Head of caudate nucleus (tissue), 42 donors: ENCODE results near the gene YWHAG.
A peak's percentile ranks its signal among the peaks of the same experiment; 100 is the strongest.
"Not testable (repeated sequence)": the region's sequence is repeated elsewhere in the genome, so short reads cannot be mapped to it uniquely, and the experiment has no call there.

ENCODE experiments used
- DNase-seq, 42 donors: peaks; one replicate each; pipeline versions ENCODE4 v3.0.0 to v3.0.0-alpha.2; 2020 to 2021; ENCODE audit warnings: mixed read lengths in 7 of 42
- intact Hi-C: fragments of 100-400 bp; cut with DNase I; formaldehyde crosslinking; loops from one replicate; pipeline ENCODE4 v1.15.0; 2022

The YWHAG gene

DNA sequence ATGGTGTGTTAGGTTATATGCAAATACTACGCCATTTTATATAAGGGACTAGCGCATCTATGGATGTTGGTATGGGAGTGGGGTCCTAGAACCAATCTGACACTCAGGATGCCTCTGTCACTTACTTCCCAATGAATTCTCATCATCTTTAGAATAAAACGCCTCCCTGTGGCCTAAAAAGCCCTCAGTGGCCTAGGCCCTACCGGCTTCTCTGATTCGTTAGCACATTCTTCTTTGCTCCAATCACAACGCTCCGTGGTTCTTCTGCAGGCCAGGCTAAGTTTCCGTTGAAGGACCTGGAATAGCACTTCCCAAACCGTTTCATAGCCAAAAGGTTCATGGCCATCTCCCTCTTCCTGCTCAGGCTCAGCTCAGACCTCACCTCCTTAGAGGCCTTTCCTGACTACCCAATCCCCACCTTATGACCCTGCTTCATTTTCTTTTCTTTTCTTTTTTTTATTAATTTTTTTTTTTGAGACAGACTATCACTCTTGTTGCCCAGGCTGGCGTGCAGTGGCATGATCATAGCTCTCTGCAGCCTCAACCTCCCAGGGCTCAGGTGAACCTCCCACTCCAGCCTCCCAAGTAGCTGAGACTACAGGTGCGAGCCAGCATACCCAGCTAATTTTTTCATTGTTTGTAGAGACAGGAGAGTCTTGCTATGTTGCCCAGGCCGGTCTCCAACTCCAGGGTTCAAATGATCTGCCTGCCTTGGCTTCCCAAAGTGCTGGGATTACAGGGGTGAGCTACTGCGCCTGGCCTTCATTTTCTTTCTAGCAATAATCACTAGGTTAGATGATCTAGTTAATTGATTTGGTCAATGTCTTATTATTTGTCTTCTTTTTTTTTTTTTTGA lies 24.5 kb upstream of the YWHAG start:
- no peak for DNase-seq
- intact Hi-C loops, result no loop called here

DNA sequence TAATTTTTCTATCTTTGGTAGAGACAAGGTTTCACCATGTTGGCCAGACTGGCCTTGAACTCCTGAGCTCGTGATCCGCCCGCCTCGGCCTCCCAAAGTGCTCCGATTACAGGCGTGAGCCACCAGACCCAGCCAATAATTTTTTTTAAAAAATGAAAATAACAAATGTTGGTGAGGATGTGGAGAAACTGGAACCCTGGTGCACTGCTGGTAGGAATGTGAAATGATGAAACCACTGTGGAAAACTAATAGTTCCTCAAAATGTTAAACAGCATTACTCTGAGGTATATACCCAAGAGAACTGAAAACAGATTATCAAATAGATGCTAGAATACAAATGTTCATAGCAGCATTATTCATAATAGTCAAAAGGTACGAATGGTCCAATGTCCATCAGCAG lies 23.0 kb upstream of the YWHAG start:
- intact Hi-C loops, result no loop called here
- DNase-seq, result no peak

DNA sequence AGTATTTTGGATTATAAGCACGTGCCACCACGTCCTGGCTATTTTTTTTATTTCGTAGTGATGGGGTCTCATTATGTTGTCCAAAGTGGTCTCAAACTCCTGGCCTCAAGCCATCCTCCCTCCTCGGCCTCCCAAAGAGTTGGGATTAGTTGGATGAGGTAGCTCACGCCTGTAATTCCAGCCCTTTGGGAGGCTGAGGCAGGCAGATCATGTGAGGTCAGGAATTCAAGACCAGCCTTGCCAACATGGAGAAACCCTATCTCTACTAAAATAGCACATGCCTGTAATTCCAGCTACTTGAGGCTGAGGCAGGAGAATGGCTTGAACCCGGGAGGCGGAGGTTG lies 21.8 kb upstream of the YWHAG start:
- peak in 1 of 42 donors; percentile 19 for DNase-seq
- intact Hi-C loops, result no loop called here

DNA sequence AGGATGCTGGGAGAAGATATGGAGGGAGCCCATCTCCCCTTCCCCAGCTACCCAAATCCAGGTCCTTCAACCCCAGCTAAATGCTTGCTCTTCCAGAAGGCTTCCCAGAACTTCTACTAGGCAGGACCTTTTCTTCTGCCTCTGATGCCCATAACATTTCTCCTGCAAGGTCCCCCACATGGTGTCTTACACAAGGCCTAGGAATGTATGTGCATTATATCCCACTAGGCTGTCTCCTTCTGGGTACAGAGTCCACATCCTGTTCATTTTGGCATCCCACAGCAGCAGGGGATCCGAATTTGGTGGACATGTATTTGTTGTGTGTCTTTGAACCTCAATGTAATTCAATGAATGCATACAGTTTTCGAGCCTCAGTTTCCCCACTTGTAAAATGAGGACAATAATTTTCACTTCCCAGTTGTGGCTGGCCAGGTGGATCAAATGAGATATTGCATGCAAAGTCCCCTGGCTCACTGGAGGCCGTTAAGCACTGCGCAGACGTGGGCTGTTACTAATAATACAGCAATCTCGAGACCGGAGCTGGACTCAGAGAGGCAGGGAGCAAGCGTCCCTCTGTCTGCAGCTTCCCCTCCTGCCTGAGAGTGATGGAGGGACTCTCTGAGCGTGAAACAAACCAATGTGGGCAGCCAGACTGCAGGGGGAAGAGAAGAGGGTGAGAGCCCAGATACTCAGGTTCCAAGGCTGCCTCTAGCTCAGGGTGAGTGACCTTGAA lies 18.6 kb upstream of the YWHAG start:
- intact Hi-C loops, result no loop called here
- no peak for DNase-seq

GRCh38 chr7:76375251-76375650 lies 16.5 kb upstream of the YWHAG start:
- no peak for DNase-seq

DNA sequence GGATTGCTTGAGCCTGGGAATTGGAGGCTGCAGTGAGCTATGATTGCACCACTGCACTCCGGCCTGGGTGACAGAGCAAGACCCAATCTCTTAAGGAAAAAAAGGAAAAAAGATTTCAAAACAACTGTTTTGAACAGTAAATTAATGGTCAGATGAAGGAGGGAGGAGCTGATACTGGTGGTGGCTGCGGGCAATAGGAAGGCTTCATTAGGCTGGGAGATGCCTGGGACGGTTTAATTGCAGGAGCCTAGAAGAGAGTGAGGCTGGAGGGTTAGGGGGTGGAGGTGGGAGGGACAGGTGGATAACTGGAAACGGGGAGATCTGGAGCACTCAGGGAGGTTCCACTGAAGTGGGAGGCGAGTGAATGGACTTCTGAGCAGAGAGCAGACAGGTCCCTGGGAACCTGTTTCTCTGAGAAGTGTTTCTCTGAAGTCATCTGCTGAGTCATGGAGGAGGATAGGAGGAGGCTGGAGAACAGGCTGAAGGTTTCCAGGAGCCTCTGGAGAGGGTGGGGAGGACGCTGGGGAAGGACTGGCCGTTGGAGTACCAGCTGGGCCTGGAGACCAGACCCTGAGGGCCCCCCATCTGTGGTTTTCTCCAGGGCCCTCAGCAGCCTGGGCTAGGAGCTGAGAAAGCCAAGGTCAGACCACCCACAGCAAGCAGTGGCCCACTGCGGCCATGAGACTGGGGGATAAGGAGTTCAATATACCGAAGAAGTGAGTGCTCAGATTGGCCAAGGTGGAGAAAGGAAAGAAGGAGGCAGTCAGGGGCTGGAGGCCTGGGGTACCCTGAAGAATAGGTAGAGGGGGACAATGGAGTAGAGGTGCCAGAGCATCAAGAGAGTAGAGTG lies 14.4 kb upstream of the YWHAG start:
- intact Hi-C loops, result no loop called here
- peak in 1 of 42 donors; percentile 62 for DNase-seq

More at GRCh38 chr7:76375251-76375650, 16.5 kb upstream of the YWHAG start:
- intact Hi-C loops, result no loop called here

DNA sequence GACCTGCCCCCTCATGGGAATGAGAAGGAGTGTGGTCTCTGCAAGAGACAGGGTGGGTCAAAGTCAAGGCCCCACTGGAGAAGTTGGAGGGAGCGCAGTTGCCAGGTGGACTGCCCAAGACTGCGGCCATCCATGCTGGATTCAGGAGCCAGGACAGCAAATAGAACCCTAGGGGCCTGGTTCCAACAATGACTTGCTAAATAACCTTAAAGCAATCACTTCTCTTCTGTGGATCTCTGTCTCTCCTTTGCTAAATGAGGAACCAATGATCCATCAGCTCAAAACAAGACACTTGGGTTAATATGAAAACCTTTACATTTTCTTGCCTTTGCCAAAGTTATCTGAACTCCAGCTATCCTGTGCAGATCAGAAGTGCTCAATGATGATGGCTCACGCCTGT lies 12.6 kb upstream of the YWHAG start:
- intact Hi-C loops, result no loop called here
- DNase-seq, result no peak

GRCh38 chr7:76369018-76369417 lies 10.2 kb upstream of the YWHAG start:
- intact Hi-C loops, result no loop called here
- no peak for DNase-seq

DNA sequence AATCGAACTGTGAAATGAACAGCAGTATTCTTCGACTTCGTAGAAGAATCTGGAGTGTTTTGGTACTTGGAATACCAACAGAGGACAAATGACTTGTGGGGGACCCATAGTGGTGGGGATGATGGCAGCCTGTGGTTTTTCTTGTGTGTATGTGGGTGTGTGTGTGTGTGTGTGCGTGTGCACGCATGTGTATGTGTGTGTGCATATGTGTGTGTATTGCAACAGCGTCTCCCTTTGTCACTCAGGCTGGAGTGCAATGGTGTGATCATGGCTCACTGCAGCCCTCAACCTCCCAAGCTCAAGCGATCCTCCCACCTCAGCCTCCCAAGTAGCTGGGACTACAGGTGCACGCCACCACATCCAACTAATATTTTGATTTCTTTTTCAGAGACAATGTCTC lies 9.4 kb upstream of the YWHAG start:
- DNase-seq, result no peak
- intact Hi-C loops, result no loop called here

DNA sequence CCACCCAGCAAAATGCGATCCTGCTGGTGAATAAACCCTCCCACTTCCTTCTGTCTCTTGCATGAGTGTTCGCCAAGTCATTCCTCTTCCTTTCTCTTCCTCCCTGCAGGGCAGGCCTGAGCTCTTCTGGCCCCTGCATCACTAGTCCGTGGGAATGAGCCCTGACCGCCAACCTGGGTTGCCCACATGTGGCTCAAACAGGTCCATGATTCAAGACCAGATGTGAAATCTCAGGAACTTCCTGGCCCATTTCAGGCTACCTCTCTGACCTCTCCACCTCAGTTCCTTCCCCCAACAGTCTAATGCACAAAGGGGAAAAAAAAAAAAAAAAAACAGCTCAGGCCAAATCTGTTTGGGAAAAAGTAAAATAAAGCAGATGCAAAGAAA lies 5.4 kb upstream of the YWHAG start:
- intact Hi-C loops, result no loop called here
- DNase-seq, result peak in 6 of 42 donors; percentile 14 to 49 (median 24)

DNA sequence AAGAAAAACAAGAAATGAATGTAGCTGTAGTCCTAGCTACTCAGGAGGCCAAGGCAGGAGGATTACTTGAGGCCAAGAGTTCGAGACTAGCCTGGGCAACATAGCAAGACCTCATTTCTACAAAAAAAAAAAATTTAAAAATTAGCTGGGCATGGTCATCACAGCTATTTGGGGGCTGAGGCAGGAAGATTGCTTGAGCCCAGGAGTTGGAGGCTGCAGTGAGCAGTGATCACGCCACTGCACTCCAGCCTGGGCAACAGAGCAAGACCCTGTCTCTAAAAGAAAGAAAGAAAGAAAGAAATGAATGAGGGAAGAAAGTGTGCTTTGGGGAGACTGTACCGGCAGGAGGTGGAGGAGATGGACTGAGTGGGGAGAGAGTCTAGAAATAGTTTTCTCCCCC lies 5.0 kb upstream of the YWHAG start:
- intact Hi-C loops, DNase-seq: not testable (repeated sequence)

DNA sequence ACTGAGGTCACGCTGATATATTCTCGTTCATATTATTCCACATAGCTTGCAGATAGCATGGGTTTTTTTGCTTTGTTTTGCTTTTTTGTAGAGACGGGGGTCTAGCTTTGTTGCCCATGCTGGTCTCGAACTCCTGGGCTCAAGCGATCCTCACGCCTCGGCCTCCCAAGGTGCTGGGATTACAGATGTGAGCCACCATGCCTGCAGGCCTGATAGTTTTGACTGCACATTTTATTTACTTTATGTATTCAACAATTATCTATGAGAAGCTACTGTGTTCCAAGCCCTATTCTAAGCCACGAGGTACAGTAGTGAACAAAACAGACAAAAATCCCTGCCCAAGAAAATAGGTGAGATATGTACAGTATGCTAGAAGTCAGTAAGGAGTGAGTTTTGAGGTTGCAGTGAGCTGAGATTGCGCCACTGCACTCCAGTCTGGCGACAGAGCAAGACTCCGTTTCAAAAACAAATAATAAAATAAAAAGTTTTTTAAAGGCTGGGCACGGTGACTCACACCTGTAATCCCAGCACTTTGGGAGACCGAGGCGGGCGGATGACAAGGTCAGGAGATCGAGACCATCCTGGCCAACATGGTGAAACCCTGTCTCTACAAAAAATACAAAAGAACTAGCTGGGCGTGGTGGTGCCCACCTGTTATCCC lies 1.3 kb upstream of the YWHAG start:
- DNase-seq, result no peak
- intact Hi-C loops, result loop anchor here (2.0 kb wide), 2 partner anchors 41 to 69 kb away; no protein-coding TSS in a partner anchor

- intact Hi-C loops, result loop anchor here (2.0 kb wide), 1 partner anchor 41 kb away; no protein-coding TSS in a partner anchor
- DNase-seq, result peak; percentile 95 to 100 (median 99)
Measured at GRCh38 chr7:76359111-76359977, 553 bp upstream of the YWHAG start.

DNA sequence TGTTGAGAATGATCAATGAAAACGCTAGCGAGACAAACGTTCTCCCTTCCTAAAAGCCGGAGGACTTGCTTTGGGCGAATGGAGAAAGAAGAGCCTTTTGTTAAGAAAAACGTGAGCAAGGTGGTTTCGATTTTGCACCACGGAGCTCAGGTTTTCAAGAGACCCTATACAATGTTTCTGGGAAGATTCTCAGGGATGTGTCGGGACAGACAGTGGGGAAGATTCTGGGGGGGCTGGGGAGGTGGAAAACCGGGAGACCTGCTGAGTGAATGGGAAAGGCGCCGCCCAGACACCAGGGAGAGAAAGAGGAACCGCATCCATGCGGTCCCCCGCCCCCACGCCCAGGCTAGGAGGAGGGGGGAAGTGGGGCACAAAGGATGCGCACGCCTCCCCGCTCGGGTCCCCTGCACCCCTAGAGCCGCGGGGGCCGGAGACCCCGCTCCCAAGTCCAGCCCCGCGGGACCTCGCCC lies 745 bp downstream of the YWHAG start:
- DNase-seq, result peak; percentile 60 to 92 (median 82)
- intact Hi-C loops, result loop anchor here (2.0 kb wide), 1 partner anchor 39 kb away; no protein-coding TSS in a partner anchor

- peak in 1 of 42 donors; percentile 27 for DNase-seq
Measured at GRCh38 chr7:76357475-76358010, 1.2 kb downstream of the YWHAG start.

GRCh38 chr7:76356823-76357222 lies 2.0 kb downstream of the YWHAG start:
- intact Hi-C loops, result no loop called here

More at GRCh38 chr7:76357475-76358010, 1.2 kb downstream of the YWHAG start:
- intact Hi-C loops, result loop anchor here (2.0 kb wide), 1 partner anchor 39 kb away; no protein-coding TSS in a partner anchor

GRCh38 chr7:76356115-76356514 lies 2.7 kb downstream of the YWHAG start:
- DNase-seq, result no peak
- intact Hi-C loops, result no loop called here

More at GRCh38 chr7:76356823-76357222, 2.0 kb downstream of the YWHAG start:
- peak in 6 of 42 donors; percentile 30 to 65 (median 46) for DNase-seq
